ENCODE measurements around the gene IAH1.

DNA sequence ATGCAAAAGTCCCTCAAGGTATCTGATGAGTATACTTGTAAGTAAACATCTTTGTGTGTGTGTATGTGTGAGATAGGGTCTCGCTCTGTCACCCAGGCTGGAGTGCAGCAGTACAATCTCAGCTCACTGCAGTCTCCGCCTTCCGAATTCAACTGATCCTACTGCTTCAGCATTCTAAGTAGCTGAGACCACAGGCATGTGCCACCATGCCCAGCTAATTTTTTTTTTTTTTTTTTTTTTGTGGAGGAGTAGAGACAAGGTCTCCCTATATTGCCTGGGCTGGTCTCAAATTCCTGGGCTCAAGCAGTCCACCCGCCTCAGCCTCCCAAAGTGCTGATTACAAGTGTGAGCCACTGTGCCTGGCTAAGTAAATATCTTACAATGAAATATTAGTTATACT, 58.1 kb downstream of the IAH1 start:
- TF ChIP-seq, protein P1, sequence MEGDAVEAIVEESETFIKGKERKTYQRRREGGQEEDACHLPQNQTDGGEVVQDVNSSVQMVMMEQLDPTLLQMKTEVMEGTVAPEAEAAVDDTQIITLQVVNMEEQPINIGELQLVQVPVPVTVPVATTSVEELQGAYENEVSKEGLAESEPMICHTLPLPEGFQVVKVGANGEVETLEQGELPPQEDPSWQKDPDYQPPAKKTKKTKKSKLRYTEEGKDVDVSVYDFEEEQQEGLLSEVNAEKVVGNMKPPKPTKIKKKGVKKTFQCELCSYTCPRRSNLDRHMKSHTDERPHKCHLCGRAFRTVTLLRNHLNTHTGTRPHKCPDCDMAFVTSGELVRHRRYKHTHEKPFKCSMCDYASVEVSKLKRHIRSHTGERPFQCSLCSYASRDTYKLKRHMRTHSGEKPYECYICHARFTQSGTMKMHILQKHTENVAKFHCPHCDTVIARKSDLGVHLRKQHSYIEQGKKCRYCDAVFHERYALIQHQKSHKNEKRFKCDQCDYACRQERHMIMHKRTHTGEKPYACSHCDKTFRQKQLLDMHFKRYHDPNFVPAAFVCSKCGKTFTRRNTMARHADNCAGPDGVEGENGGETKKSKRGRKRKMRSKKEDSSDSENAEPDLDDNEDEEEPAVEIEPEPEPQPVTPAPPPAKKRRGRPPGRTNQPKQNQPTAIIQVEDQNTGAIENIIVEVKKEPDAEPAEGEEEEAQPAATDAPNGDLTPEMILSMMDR (IDR thresholded peaks at IDR 0.05), result no peak
- no peak for TF ChIP-seq POLR2AphosphoS5 (IDR thresholded peaks at IDR 0.05; ENCODE audit: insufficient read depth in 1 of 2, low read depth in 1 of 2)
- TF ChIP-seq POLR2A (IDR thresholded peaks at IDR 0.05), result no peak

All from vagina (tissue), 2 donors.